ENCODE data around the gene PFDN5.
"Not testable (repeated sequence)": the region's sequence is repeated elsewhere in the genome, so short reads cannot be mapped to it uniquely, and the experiment has no call there.

The PFDN5 gene

GRCh38 chr12:53328043-53328435 lies 32.7 kb downstream of the PFDN5 start:
- DNase-seq, result no peak

DNA sequence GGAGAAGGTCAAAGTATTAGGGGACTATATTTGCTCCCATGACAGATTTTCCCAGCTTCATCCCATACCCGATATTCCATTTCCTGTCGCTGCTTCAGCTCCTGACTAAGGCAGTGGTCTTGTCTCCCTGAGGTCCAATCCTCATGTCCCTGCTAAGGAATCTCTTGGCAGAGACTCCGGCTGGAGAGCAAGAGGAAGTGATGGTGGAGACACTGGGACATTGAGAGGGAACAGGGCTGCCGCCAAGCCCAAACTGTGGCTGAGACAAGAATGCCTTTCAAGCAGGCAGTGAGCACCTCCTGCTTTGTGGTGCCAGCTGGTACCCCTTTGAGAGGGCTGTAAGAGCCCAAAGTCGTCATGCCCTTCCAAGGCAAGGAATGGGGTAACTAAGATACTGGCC lies 35.3 kb downstream of the PFDN5 start:
- DNase-seq, result no peak

- not testable (repeated sequence) for DNase-seq
These were observed 37.0 kb downstream of the PFDN5 start for GRCh38 chr12:53332339-53332738.

DNA sequence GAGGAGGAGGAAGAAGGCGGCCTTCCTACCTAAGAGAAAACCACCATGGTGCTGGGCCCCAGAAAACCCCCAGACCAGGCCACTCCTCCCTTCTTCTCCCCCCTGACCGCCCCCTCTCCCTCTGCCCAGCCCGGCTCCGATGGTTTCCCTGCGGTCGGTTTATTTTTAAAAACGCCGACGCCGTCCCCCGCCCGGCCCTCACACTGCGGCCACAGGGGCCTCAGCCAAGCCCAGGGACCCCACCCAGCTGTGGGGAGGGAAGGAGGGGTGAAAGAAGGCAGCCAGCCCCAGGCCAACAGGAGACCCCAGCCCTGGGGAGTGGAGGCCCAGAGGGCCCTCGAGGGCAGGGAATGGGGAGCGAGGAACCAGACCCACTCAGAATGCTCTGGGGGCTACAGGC lies 37.4 kb downstream of the PFDN5 start:
- no peak for DNase-seq

DNA sequence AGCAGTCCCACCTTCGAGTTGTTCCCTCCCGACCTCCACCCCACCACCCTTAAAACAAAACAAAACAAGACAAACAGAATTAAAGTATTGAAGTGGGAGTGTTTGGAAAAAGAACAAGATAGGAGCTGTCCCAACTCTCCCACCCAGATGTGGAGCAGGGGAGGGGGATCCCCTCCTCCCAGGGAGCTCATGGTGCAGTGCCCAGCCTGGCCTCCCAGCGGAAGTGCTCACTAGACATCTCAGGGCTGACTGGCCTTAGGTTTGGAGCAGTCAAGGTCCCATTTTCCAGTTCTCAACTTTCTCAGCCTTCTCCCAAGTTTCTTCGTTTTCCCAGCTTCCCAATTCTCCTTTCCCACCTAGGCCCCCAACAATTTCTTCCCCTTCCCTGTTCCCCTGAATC lies 37.9 kb downstream of the PFDN5 start:
- no peak for DNase-seq

- DNase-seq, result no peak
These were observed 38.5 kb downstream of the PFDN5 start for GRCh38 chr12:53333845-53334244.

- no peak for DNase-seq
These were observed 39.5 kb downstream of the PFDN5 start for GRCh38 chr12:53334822-53335221.

- DNase-seq, result no peak
These were observed 40.9 kb downstream of the PFDN5 start, which contains the start of gene SP7 for GRCh38 chr12:53336181-53336681. Gene SP7 (minus strand): TSS chr12:53336354. CDS start chr12:53335646, 708 bp downstream.

GRCh38 chr12:53338017-53338416 lies 42.7 kb downstream of the PFDN5 start:
- DNase-seq, result no peak

DNA sequence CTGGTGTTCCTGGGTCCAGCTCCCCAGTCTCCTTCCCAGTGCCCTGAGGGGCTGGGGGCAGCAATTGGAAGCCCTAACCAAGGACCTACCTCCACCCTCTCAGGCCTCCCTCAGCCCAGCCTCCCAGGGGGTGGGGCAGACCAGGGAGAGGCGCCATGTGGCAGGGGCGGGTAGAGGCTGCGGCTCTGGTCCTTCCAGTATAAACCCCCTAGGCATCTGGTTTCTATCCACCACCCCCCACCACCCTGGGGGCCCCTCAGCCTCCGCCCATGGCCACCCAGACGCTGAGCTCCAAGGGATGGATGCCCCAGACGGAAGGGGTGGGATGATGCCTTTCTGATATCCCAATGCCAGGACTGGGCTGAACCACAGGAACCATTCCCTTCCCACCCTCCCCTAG lies 43.6 kb downstream of the PFDN5 start:
- no peak for DNase-seq

GRCh38 chr12:53340398-53340797 lies 45.1 kb downstream of the PFDN5 start:
- DNase-seq, result no peak

- no peak for DNase-seq
These were observed 48.1 kb downstream of the PFDN5 start for GRCh38 chr12:53343449-53343848.

GRCh38 chr12:53343969-53344368 lies 48.6 kb downstream of the PFDN5 start:
- DNase-seq, result no peak

DNA sequence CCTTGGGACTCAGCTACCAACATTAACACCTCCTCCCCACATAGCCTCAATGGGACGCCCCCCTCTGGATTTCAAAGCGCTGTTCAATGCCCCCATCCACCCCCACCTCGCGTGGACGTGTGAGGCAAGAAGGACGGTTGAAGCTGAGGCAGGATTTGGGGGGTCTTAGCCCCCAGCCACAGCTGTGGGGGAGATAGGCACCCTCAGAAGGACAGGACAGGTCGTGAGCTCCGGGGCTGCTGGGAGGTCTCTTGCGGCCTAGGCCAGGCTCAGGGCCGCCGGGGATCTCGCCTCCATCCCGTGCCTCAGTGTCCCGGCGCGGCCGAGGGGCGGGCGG lies 49.1 kb downstream of the PFDN5 start:
- no peak for DNase-seq

GRCh38 chr12:53344824-53345485 lies 49.6 kb downstream of the PFDN5 start:
- peak; percentile 38 to 66 for DNase-seq

DNA sequence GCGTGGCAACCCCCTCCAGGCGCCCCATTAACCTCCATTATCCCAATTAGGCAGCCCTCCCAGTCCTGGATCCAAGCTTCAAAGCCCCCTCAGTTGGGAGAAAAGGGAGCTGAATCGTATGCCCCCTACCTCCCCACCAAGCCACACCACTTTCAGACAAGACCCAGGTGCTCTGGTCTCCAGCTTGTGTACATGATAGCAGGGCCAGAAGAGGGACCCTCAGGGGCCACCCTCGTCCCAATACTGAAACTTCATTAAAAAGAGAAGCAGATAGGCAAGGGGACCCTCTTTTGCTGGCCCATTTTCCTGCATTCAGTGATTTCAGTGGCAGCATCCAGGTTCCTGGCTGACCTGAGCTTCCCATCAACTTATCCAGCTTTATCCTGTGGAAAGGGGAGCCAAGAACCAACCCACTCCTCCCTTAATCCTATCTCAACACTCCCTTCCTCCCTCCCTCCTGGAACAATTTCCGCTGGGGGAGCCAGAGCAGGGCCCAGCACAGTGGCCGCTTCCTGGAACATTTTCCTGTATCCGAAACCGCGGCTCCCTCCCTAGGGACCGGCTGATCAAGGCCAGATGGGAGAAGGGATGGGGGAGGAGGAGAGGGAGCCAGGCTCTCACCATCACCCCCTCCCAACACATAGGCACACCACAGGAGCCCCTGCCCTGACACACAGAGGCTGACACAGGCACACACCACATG lies 50.3 kb downstream of the PFDN5 start:
- DNase-seq, result no peak

DNA sequence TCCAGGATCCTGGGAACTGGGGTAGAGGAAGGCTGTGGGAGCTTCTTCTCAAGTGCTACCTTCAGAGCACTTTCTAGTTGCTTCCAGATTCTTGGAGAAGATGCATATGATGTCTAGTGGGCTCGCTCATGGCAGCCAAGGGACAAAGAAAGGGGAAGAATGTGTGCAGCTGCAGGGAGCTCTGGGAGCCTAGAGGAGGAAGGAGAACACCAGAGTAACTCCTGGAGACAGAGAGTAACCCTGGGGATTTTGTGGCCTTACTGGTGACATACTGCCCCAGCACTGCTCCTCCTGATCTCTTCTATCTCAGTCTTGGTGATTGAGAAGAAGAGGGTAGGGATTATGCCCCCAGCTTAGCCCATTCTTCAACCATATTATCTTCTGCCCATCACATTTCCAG lies 51.1 kb downstream of the PFDN5 start:
- DNase-seq, result peak; percentile 55 to 63

DNA sequence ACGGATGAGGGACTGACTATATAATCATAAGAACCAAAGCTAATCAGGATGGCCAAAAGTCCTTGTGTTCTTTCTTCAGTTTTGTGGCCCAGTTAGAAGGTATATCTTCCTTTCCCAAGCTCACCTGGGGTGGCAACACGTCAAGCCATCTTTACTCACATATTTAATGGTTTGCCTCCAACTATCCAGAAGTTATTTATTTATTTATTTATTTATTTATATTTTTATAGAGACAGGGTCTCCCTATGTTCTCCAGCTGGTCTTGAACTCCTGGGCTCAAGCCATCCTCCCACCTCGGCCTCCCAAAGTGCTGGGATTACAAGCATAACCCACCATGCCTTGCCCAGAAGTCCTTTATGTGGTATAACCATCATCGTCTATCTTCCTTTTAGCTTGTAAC lies 52.6 kb downstream of the PFDN5 start:
- no peak for DNase-seq

Measured in inflammatory macrophage treated with lipopolysaccharide for 1 hour (primary cell).